Coronary artery (tissue), 2 donors: Measurements from ENCODE around the gene TNFSF10.

Source experiments
- DNase-seq: peaks from one replicate; pipeline ENCODE4 v3.0.0-alpha.2; 2017; ENCODE audit warnings: low spot score
- H3K27ac ChIP-seq, 2 donors: fragments of 200-600 bp; sonication (generic); one replicate each; pipeline ENCODE4 v1.5.1; 2016 to 2019
- H3K4me3 ChIP-seq: fragments of 200-600 bp; sonication (generic); 2 replicates; pipeline ENCODE4 v1.5.1; 2016; ENCODE audit warnings: mild to moderate bottlenecking, moderate library complexity
- TF ChIP-seq, protein P1 (sequence below): fragments of 200-600 bp; sonication (generic); IDR thresholded peaks from one replicate; pipeline ENCODE4 v1.5.1; 2019; ENCODE audit warnings: antibody characterized with exemption

Gene TNFSF10

DNA sequence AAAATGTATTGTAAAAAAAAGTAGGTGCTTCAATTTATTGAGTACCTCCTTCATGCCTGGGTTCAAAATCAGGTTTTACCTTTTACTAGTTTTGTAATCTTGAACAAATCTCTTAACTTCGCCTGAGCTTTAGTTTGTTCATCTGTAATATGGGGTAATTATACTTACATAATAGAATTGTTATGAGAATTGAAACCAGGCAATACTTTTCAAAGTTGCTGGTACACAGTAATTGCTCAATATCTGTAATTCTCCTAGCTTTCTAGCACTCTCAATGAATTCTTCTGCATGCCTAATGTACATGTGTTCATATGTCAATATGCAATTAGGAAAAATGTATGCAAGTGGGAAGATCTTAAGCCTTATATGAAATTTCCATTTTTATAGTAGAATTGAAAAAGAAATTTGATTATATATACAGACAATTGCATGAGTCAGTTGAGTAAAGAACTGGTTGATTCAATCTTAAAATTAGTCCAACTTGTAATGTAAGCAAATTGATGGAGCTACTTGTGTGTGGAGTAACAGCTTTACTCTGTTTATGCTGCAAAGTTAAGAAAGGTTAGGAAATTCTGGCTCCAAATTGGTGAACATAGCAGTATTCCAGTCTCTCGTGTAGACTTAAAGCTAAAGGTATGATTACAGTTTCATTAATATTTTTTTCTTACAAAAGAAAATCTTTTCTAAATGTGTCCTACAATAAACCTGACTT lies 4.1 kb downstream of the TNFSF10 start:
- TF ChIP-seq, protein P1, sequence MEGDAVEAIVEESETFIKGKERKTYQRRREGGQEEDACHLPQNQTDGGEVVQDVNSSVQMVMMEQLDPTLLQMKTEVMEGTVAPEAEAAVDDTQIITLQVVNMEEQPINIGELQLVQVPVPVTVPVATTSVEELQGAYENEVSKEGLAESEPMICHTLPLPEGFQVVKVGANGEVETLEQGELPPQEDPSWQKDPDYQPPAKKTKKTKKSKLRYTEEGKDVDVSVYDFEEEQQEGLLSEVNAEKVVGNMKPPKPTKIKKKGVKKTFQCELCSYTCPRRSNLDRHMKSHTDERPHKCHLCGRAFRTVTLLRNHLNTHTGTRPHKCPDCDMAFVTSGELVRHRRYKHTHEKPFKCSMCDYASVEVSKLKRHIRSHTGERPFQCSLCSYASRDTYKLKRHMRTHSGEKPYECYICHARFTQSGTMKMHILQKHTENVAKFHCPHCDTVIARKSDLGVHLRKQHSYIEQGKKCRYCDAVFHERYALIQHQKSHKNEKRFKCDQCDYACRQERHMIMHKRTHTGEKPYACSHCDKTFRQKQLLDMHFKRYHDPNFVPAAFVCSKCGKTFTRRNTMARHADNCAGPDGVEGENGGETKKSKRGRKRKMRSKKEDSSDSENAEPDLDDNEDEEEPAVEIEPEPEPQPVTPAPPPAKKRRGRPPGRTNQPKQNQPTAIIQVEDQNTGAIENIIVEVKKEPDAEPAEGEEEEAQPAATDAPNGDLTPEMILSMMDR = no peak
- H3K27ac ChIP-seq = no peak overlapping the region
- H3K4me3 ChIP-seq = no peak overlapping the region
- DNase-seq = no peak

GRCh38 chr3:172517859-172518466 lies 5.3 kb downstream of the TNFSF10 start:
- DNase-seq = no peak
- H3K27ac ChIP-seq = peak overlapping the region in 1 of 2 donors; percentile 14
- TF ChIP-seq, protein P1 = no peak
- no peak overlapping the region for H3K4me3 ChIP-seq

GRCh38 chr3:172516318-172517214 lies 6.7 kb downstream of the TNFSF10 start:
- DNase-seq = peak; percentile 78
- TF ChIP-seq, protein P1 = no peak
- peak overlapping the region; percentile 22 for H3K4me3 ChIP-seq

DNA sequence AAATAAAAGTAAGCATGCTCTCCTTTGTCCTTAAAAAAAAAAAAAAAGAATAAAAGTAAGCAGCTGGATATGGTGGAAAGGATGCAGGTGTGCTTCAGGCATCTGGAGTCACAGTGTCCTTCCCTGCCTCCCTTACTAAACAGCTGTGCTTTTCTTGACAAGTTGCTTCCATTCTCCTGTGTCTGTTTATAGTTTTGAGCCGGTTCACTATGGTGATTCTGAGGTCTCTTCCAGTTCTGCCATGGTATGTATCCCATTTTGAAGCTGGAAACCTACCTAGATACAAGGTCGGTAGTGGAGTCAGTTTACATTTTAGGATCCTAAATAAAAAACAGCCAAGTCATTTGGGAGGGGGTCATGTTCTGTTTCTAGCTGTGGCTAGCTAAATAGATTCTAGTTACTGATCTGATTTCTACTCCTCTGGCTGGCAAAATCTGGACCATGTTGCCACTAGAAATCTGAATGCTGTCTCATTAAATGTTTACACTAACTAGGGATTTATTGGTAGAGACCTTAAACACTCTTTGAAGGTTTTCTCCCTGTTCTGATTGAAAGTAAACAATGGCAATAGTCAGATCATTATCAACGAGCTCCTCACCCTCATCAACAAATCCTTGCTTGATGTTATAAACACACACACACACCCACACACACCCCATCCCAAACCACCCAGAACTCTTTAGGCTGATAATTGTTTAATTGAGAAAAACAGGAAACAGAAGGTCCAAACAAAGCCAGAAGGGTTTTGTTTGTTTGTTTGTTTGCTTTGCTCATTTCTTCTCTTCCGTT lies 7.9 kb downstream of the TNFSF10 start:
- no peak for DNase-seq
- TF ChIP-seq, protein P1 = no peak
- Histone ChIP-seq H3K27ac (peak overlapping the region in 1 of 2 donors; percentile 49), H3K4me3 (no peak overlapping the region)

More at GRCh38 chr3:172516318-172517214, 6.7 kb downstream of the TNFSF10 start:
- H3K27ac ChIP-seq = peak overlapping the region in 1 of 2 donors; percentile 76

DNA sequence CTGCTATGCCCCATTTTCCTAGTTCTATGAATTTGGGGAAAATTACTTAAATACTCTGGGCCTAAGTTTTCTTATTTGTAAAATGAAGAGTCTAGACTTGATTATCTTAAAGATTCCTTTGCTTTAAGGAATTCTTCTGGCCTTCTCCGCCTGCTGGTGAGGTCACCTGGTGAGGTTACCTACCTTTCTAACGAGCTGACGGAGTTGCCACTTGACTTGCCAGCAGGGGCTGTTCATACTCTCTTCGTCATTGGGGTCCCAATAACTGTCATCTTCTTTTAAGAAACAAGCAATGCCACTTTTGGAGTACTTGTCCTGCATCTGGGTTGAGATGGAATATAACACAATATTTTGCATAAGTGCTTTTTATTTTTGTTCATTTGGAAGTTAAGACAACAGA lies 8.6 kb downstream of the TNFSF10 start:
- H3K27ac ChIP-seq = no peak overlapping the region
- H3K4me3 ChIP-seq = no peak overlapping the region
- TF ChIP-seq, protein P1 = no peak
- DNase-seq = no peak

DNA sequence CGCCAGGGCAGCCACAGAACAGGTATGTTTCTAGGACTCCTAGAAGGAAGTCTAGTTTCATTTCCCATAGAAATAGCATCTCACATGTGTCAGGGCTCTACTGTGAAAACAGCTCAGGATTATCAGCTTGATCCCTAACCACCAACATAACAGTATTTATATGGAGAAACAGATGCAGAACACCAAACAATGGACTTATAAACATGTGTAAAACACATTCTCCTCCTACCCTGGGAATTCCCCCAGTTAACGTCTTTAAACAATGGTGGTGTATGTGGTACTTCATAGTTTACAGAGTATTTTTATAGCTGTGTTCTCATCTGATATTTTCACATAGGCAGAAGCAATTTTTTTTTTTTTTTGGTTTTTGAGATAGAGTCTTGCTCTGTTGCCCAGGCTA lies 9.7 kb downstream of the TNFSF10 start:
- DNase-seq = no peak
- no peak overlapping the region for H3K4me3 ChIP-seq
- H3K27ac ChIP-seq = no peak overlapping the region
- TF ChIP-seq, protein P1 = no peak
